ENCODE measurements around the gene CCDC170.

The CCDC170 gene

GRCh38 chr6:151610326-151610725, 116.5 kb downstream of the CCDC170 start:
- Mint-ChIP-seq H3K4me1 (ENCODE audit: low read depth) (no peaks in the 10 kb centered on the region), H3K4me3 (no peak overlapping the region), H3K27ac (no peak overlapping the region), H3K36me3 (no peaks in the 10 kb centered on the region), H3K9me3 (ENCODE audit: low read depth) (peaks cover 3% of the 10 kb centered on the region), H3K27me3 (peaks cover 13% of the 10 kb centered on the region)

- no peaks in the 10 kb centered on the region for H3K9me3 Mint-ChIP-seq (ENCODE audit: low read depth)
- no peaks in the 10 kb centered on the region for H3K4me1 Mint-ChIP-seq (ENCODE audit: low read depth)
- no peaks in the 10 kb centered on the region for H3K36me3 Mint-ChIP-seq
- H3K4me3 Mint-ChIP-seq: no peak overlapping the region
- peaks cover 11% of the 10 kb centered on the region for H3K27me3 Mint-ChIP-seq
- H3K27ac Mint-ChIP-seq: no peak overlapping the region
Observed at GRCh38 chr6:151614630-151615029, 120.8 kb downstream of the CCDC170 start.

DNA sequence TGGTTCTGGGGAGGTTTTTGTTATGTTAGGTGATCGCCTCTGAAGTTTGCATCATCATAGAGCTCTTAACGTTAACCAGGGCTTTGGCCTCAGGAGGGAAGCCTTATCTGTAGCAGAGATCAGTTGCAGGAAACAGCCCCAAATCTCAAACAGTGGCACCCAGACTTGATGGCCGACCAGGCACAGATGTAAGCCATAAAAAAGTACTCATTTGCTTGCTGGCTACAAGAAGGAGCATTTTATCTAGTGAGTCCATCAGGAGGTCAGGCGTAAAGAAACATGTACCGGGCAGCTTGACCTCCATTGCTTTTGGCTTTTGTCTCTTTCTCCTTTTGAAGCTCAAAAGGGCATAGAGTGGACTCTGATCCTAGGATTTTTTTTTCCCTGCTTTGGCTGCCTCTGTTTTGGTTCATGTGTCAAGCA, 122.3 kb downstream of the CCDC170 start:
- Mint-ChIP-seq H3K27me3 (peaks cover 11% of the 10 kb centered on the region), H3K4me1 (ENCODE audit: low read depth) (no peaks in the 10 kb centered on the region), H3K9me3 (ENCODE audit: low read depth) (no peaks in the 10 kb centered on the region), H3K4me3 (no peak overlapping the region), H3K27ac (no peak overlapping the region), H3K36me3 (no peaks in the 10 kb centered on the region)

- no peaks in the 10 kb centered on the region for H3K36me3 Mint-ChIP-seq
- H3K4me1 Mint-ChIP-seq (ENCODE audit: low read depth): no peaks in the 10 kb centered on the region
- no peaks in the 10 kb centered on the region for H3K9me3 Mint-ChIP-seq (ENCODE audit: low read depth)
Observed at GRCh38 chr6:151616600-151616999, 122.8 kb downstream of the CCDC170 start.

DNA sequence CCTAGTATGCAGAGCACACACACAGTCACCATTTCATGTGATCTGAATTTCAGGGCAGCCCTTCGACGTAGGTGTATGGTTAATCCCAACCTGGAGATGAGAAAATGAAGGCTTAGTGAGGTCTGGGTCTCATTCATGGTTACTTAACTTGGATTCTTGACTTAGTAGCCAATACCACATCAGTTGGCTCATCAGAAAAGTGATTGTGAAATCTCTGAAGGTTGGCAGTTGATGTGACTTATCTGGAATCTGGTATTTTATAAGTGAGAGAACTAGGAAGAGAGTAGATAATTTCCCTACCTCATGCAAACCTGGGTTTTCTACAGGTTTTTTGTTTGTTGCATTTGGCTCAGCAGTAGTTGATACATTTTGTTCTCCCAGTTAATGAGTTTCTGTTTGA, 123.7 kb downstream of the CCDC170 start:
- H3K4me1 Mint-ChIP-seq (ENCODE audit: low read depth): no peaks in the 10 kb centered on the region
- H3K4me3 Mint-ChIP-seq: no peak overlapping the region
- H3K36me3 Mint-ChIP-seq: no peaks in the 10 kb centered on the region
- H3K27ac Mint-ChIP-seq: no peak overlapping the region
- H3K9me3 Mint-ChIP-seq (ENCODE audit: low read depth): no peaks in the 10 kb centered on the region
- peaks cover 6% of the 10 kb centered on the region for H3K27me3 Mint-ChIP-seq

More at GRCh38 chr6:151616600-151616999, 122.8 kb downstream of the CCDC170 start:
- Mint-ChIP-seq H3K4me3 (no peak overlapping the region), H3K27ac (no peak overlapping the region), H3K27me3 (peaks cover 11% of the 10 kb centered on the region)

DNA sequence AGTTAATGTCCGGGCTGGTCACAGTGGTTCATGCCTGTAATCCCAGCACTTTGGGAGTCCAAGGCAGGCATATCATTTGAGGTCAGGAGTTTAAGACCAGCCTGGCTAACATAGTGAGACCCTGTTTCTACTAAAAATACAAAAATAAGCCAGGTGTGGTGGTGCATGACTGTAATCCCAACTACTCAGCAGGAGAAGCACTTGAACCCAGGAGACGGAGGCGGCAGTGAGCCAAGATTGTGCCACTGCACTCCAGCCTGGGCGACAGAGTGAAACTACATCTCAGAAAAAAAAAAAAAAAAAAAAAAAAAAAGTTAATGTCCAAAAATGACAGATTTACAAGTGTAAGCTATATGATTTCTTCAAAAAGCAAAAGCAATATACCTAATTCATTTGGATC, 124.9 kb downstream of the CCDC170 start:
- H3K36me3 Mint-ChIP-seq: no peaks in the 10 kb centered on the region
- no peaks in the 10 kb centered on the region for H3K4me1 Mint-ChIP-seq (ENCODE audit: low read depth)
- H3K4me3 Mint-ChIP-seq: no peak overlapping the region
- H3K27me3 Mint-ChIP-seq: peaks cover 6% of the 10 kb centered on the region
- H3K27ac Mint-ChIP-seq: no peak overlapping the region
- H3K9me3 Mint-ChIP-seq (ENCODE audit: low read depth): no peaks in the 10 kb centered on the region

GRCh38 chr6:151620179-151620578, 126.4 kb downstream of the CCDC170 start:
- peaks cover 6% of the 10 kb centered on the region for H3K27me3 Mint-ChIP-seq
- H3K4me3 Mint-ChIP-seq: no peak overlapping the region
- no peaks in the 10 kb centered on the region for H3K9me3 Mint-ChIP-seq (ENCODE audit: low read depth)
- no peaks in the 10 kb centered on the region for H3K36me3 Mint-ChIP-seq
- no peak overlapping the region for H3K27ac Mint-ChIP-seq
- H3K4me1 Mint-ChIP-seq (ENCODE audit: low read depth): no peaks in the 10 kb centered on the region

DNA sequence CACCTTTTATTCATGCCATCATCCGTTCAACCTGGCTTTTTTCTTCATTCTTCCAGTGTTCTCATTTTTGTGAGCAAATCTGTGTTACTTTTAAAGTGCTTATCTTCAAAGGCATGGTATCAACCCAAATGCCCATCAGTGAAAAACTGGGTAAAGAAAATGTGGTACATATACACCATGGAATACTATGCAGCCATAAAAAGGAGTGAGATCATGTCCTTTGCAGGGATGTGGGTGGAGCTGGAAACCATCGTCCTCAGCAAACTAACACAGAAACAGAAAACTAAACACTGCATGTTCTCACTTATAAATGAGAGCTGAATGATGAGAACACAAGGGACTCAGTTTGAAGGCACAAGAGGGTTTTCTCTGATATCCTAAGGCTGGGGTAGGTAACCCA, 130.3 kb downstream of the CCDC170 start:
- no peaks in the 10 kb centered on the region for H3K9me3 Mint-ChIP-seq (ENCODE audit: low read depth)
- H3K4me1 Mint-ChIP-seq (ENCODE audit: low read depth): peaks cover 5% of the 10 kb centered on the region
- H3K36me3 Mint-ChIP-seq: no peaks in the 10 kb centered on the region
- no peak overlapping the region for H3K27ac Mint-ChIP-seq
- H3K27me3 Mint-ChIP-seq: no peaks in the 10 kb centered on the region
- H3K4me3 Mint-ChIP-seq: no peak overlapping the region

GRCh38 chr6:151624481-151624880, 130.7 kb downstream of the CCDC170 start:
- H3K36me3 Mint-ChIP-seq: no peaks in the 10 kb centered on the region
- no peak overlapping the region for H3K27ac Mint-ChIP-seq
- H3K4me1 Mint-ChIP-seq (ENCODE audit: low read depth): peaks cover 5% of the 10 kb centered on the region
- H3K27me3 Mint-ChIP-seq: no peaks in the 10 kb centered on the region
- H3K4me3 Mint-ChIP-seq: no peak overlapping the region
- no peaks in the 10 kb centered on the region for H3K9me3 Mint-ChIP-seq (ENCODE audit: low read depth)

DNA sequence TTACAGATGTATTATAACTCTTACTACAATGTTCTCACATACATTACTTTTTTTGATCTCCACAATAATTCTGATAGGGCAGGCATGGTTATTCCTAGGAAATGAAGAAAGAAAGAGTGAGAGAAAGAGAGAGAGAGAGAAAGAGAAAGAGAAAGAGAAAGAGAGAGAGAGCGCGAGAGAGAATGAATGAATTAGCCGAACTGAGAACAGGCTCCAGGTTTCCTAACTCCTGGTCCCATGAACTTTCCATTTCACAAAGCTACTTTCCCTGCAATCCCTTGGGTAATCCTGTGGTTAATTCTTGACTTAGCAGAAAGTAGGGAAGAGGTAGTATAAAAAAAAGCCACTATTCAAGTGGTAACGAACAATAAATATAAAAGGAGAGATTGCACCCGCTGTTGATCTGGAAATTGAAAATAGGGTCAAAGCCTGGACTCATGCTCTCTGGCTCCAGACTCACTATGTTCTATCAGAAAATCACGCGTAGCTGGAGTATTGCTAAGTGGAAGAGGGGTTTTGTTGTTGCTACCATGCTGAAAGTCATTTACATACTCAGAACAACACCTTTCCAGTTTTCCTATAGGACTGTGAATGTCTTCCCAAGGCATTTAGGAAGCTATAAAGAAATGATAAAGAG, 131.2 kb downstream of the CCDC170 start:
- Mint-ChIP-seq H3K4me3 (no peak overlapping the region), H3K36me3 (no peaks in the 10 kb centered on the region), H3K9me3 (ENCODE audit: low read depth) (no peaks in the 10 kb centered on the region), H3K27ac (no peak overlapping the region), H3K27me3 (no peaks in the 10 kb centered on the region), H3K4me1 (ENCODE audit: low read depth) (peaks cover 5% of the 10 kb centered on the region)

GRCh38 chr6:151627689-151628444, 134.1 kb downstream of the CCDC170 start:
- H3K4me3 Mint-ChIP-seq: no peak overlapping the region
- H3K27me3 Mint-ChIP-seq: no peaks in the 10 kb centered on the region
- no peaks in the 10 kb centered on the region for H3K36me3 Mint-ChIP-seq
- no peak overlapping the region for H3K27ac Mint-ChIP-seq
- H3K4me1 Mint-ChIP-seq (ENCODE audit: low read depth): peaks cover 5% of the 10 kb centered on the region
- no peaks in the 10 kb centered on the region for H3K9me3 Mint-ChIP-seq (ENCODE audit: low read depth)

GRCh38 chr6:151629791-151630190, 136.0 kb downstream of the CCDC170 start:
- Mint-ChIP-seq H3K27me3 (no peaks in the 10 kb centered on the region), H3K36me3 (no peaks in the 10 kb centered on the region), H3K4me3 (no peak overlapping the region), H3K27ac (no peak overlapping the region), H3K4me1 (ENCODE audit: low read depth) (peaks cover 5% of the 10 kb centered on the region), H3K9me3 (ENCODE audit: low read depth) (no peaks in the 10 kb centered on the region)

DNA sequence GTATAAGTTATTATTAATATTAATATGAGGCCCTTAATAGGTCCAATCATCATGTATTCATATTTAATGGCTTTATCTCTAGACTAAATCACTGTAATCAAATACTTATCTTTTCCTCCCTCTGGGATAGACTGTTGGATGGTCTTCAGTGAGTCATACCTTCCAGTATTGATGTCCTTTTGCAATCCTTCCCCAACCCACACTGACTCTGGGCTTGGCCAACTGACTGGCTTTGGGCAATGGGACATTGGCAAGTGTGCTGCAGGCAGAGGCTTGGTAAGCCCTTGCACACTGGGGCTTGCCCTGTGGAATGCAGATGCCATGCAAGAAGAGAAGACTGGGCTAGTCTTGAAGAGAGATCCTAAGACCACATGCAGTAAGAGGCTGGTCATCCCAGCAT, 136.6 kb downstream of the CCDC170 start:
- no peak overlapping the region for H3K4me3 Mint-ChIP-seq
- no peak overlapping the region for H3K27ac Mint-ChIP-seq
- peaks cover 5% of the 10 kb centered on the region for H3K4me1 Mint-ChIP-seq (ENCODE audit: low read depth)
- H3K36me3 Mint-ChIP-seq: no peaks in the 10 kb centered on the region
- peaks cover 1% of the 10 kb centered on the region for H3K27me3 Mint-ChIP-seq
- H3K9me3 Mint-ChIP-seq (ENCODE audit: low read depth): no peaks in the 10 kb centered on the region

DNA sequence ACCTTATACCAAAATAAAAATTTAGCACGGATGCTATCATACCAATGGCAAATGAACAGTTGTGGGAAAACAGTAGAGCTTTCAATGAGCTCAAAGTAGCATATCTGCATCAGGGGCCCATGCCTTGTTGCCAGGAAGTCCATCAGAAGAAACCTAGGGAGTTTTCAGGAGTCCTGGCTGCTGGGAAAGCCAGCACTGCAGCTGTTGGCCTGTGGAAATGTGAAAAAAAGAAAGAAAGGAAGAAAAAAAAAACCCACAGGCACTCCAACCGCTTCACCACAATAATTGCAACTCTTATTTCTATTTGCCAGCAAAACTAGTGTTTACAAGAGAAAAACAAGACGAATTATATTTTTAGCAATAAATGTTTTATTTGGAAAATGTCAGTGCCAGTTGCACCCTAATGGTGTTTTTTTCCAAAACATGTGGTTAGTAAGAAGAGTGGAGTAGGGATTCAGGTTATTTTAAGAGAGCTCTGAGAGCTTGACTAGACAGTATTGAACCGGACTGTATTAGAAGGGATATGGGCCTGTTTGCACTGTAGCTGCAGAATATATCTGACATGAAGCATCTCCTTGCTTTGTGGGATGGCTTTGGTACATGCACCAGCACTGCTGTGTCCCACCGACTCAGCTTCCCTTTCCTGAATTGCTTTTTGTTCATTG, 137.3 kb downstream of the CCDC170 start:
- H3K4me3 Mint-ChIP-seq: no peak overlapping the region
- H3K27ac Mint-ChIP-seq: no peak overlapping the region
- peaks cover 5% of the 10 kb centered on the region for H3K4me1 Mint-ChIP-seq (ENCODE audit: low read depth)
- H3K36me3 Mint-ChIP-seq: no peaks in the 10 kb centered on the region
- no peaks in the 10 kb centered on the region for H3K9me3 Mint-ChIP-seq (ENCODE audit: low read depth)
- peaks cover 5% of the 10 kb centered on the region for H3K27me3 Mint-ChIP-seq

- H3K4me1 Mint-ChIP-seq (ENCODE audit: low read depth): peaks cover 5% of the 10 kb centered on the region
Observed at GRCh38 chr6:151632415-151632987, 138.7 kb downstream of the CCDC170 start.

More at GRCh38 chr6:151632415-151632987, 138.7 kb downstream of the CCDC170 start:
- Mint-ChIP-seq H3K36me3 (no peaks in the 10 kb centered on the region), H3K27me3 (peaks cover 5% of the 10 kb centered on the region), H3K27ac (no peak overlapping the region), H3K9me3 (ENCODE audit: low read depth) (no peaks in the 10 kb centered on the region), H3K4me3 (no peak overlapping the region)
